T-helper 2 cell (primary cell): ENCODE measurements around the gene DNM3.
"Not testable (repeated sequence)": the region's sequence is repeated elsewhere in the genome, so short reads cannot be mapped to it uniquely, and the experiment has no call there.

Source experiments
- DNase-seq, 5 experiments: peaks; one replicate each; pipeline versions ENCODE4 v3.0.0 to v3.0.0-alpha.2; 2012 to 2022

The DNM3 gene

DNA sequence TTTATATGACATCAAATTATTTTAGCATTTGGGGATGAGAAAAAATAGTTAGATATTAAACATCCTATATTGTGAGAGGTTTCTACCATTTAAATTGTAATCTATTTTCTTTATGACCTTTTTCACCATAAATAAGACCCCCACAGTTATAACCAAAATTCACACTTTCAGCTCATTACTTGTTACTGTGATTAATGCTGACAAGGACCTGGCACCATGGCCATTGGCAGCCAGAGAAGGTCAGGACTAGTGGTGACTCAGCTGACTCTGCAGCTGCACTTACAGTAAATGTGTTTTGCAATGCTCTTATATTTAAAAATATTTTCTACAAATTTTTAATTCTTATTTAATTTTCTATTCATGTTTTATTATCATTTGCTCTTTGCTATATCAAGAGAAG, 445.9 kb downstream of the DNM3 start:
- no peak for DNase-seq

DNA sequence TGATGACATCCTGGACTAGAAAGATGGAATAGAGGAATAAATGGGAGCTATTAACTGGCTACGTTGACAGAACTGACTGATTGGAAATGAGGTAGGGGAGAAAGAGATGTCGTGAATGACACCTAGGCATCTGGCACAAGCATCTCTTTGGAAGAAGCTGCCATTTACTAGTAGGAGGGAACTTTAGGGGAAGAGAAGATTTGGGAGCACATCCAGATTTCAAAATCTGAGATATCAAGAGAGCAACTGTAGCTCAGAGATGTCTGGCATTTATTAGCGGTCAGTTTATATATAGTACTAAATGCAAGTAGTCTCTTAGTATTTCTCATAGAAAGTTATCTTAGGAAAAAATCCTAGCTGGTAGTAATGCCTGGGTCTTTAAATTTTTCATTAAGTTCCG, 447.3 kb downstream of the DNM3 start:
- no peak for DNase-seq

DNA sequence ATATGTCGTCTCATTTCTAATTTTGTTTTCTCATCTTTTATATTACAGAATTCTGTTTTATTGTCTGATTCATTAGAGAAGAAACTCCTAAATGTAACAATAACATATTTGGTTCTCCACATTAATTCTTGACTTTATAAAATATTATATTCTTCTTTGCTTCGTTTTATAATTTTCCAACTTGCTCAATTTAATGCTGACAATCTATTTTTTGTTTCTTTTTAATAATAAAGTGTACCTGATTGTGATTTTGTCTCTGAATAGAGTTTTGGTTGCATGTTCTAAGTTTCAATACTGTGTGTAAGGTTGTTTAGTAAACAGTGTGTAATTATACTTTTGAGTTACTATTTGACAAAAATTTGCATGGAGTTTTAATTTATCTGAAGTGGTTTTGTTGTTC, 448.1 kb downstream of the DNM3 start:
- no peak for DNase-seq

DNA sequence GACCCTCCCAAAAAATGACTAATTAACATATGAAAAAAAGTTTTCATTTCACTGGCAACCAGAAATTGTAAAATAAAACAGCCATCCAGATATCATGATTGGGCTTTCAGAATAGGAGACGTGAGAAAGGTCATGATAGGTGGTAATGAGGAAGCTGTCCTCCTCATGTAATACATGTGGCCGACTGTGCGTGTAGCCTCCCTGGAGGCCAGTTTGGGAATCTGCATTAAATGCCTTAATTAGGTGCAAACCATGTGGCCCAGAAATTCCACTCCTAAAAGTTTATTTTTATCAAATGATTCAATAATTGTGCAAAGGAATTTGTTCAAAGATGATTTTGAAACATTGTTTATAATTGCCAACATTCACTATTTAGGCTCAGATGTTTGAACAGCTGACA, 451.5 kb downstream of the DNM3 start:
- DNase-seq: no peak

DNA sequence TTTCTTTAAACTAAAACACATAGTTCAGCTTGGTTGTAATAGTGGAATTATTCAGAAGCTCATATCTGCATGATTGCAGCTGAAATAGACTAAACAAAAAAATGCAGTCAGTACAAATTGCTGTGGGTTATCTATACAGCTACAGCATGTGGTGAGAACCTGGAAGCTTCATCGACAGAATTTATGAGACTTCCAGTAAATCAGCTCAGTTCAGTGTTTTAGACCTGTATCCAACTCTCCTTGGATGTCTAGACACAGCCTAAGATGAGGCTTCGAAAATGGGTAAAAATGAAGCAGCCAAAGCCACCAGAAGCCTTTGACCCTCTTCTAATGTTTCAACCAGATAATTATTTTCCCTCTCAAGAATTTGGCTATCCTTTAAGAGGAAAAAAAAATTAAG, 452.1 kb downstream of the DNM3 start:
- DNase-seq: no peak

GRCh38 chr1:172298141-172298540, 456.8 kb downstream of the DNM3 start:
- DNase-seq: no peak

GRCh38 chr1:172298911-172299310, 457.6 kb downstream of the DNM3 start:
- no peak for DNase-seq

DNA sequence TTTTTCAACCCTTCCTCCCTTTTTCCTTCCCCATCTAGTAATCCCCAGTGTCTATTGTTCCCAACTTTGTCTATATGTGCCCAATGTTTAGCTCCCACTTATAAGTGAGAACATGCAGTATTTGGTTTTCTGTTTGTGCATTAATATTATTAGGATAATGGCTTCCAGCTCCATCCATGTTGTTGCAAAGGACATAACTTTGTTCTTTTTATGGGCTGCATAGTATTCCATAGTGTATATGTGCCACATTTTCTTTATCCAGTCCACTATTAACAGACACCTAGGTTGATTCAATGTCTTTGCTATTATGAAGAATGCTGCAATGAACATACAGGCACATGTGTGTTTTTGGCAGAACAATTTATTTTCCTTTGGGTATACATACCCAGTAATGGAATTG, 458.2 kb downstream of the DNM3 start:
- no peak for DNase-seq

- DNase-seq: not testable (repeated sequence)
Measured at GRCh38 chr1:172307508-172307907, 466.2 kb downstream of the DNM3 start.

DNA sequence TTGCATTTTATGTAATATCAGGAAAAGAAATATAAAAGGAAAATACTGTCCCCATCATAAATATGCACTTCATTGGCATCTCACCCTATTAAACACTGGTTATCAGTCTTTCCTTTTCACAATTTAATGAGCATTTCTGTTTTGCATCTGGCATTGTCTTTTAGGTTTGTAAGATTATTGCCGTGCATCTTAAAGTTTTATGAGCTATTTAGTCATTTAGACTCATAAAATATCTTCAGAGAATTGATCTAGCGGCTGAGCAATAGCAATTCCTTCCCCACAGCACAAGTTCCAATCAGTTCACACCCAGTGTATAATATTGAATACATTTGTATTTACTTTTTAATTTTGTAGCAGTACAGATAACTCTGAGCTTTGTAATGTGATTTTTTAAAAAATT, 466.8 kb downstream of the DNM3 start:
- no peak for DNase-seq

GRCh38 chr1:172308577-172308976, 467.3 kb downstream of the DNM3 start:
- DNase-seq: no peak

DNA sequence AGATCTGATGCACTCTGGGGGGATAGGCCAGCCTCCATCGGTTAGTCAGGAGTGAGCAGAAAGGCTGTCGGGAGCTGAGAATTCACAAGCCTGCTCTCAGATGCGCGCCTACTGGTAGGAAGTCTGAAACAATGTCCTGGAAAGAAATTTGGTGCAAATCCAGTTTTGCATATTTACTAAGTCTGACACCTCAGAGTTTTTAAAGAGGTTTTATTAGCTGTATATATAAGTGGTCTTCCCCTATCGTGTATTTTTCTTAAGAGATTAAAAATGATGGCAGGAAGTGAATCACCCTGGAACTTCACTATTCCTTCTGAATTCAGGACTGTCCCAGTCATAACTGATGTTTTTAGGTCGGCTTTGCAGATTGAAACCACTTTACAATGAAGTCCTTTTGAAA, 479.4 kb downstream of the DNM3 start:
- DNase-seq: no peak

DNA sequence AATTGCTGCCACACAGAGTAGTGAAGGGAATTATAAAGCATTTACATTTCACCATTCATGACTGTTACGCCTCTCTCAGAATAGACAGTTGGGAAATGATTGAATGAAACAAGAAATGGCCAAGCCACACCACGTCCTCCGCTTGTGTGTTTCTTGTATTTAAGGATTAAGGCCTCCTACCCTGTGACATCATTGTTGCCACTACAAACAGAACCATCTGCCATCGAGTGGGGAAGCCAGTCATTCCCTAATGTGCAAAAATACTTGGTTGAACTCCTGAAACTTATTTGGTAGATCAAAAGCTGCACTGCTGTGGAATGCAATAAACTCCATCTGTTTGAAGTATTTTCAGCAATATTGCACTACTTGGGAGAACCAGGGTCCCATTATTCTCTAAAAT, 480.2 kb downstream of the DNM3 start:
- DNase-seq: no peak

DNA sequence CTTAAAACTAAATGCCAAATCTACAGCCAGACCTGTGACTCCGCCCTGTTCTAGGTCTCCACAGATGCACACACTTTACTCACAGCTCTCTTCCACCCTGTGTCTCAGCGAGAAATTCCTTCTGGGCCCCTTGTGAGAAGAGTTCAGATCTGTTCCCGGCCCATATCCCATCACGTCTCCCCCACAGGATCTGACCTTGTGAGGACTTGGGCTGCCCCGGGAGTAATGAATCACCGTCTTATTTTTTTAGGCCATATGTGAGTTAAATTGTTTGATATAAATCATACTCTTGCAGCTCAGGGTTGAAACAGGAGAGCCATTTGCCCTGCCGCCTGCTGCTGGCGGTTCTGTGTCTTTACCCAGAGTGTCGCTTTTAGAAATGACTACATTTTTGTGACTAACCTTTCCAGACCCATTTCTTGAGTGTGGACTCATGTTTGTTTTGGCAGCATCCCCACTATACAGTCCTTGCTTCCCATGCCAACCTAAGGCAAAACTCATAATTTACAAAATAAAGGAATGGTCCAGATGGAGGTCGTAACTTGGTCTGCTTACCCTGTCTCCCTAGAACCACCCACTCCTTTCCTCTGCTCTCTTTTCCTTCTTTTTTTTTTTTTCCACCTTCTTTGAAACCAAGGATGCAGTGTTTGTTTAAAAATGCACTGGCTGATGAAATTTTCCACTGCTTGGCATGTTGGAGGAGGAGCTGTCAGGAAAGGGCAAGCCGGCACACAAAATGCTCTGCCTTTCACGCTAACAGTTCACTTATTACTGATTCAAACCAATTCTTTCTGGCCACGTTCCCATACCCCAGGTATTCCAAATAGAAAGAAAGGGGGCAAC, 481.1 kb downstream of the DNM3 start:
- no peak for DNase-seq

GRCh38 chr1:172323686-172324085, 482.4 kb downstream of the DNM3 start:
- DNase-seq: no peak

GRCh38 chr1:172324086-172324485, 482.8 kb downstream of the DNM3 start:
- DNase-seq: no peak

DNA sequence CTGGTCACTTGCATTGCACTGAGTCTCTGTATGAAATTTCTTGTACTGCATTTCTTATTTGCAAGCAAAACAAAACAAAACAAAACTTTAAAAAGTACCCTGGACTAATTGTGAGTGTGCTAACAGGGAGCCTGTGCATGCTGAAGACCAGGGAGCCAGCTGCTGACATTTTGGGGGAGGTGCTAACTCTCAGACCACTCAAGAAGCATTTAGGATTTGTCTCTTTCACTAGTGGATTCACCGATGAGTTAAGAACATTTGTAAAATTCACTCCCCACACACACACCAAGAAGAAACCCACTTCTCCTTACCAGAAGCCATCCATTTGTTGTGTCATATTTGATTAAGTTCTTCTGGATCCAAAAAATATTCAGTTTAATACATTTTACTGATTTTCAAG, 483.5 kb downstream of the DNM3 start:
- DNase-seq: no peak

GRCh38 chr1:172325531-172325930, 484.2 kb downstream of the DNM3 start:
- no peak for DNase-seq

DNA sequence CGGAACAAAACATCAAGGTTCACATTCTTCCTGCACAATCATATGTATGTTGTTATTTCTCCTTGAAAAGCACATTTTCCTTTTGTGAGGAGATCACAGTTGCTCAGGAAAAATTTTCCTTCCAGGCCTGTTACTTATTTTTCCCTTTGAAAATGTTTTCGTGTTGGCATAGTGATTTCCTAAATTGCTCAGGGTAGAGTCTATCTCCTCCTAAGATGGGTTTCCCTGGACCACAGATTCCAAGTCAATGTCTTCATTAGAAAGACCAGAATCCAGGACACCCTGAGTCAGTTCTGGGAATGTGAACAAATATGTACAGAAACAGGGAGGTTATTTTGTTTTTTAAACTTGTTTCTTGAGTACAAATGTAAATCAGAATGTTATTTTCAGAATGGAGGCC, 484.8 kb downstream of the DNM3 start:
- DNase-seq: no peak

DNA sequence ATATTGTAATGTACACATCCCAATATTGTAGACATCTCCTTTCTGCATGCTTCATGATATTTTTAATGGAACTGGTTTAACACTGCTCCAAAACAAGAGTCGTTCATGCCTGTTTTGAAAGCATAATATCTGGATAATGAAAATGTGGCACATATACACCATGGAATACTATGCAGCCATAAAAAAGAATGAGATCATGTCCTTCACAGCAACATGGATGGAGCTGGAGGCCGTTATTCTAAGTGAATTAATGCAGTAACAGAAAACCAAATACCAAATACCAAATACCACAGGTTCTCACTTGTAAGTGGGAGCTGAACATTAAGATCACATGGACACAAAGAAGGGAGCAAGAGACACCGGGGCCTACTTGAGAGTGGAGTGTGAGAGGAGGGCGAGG, 487.0 kb downstream of the DNM3 start:
- no peak for DNase-seq

DNA sequence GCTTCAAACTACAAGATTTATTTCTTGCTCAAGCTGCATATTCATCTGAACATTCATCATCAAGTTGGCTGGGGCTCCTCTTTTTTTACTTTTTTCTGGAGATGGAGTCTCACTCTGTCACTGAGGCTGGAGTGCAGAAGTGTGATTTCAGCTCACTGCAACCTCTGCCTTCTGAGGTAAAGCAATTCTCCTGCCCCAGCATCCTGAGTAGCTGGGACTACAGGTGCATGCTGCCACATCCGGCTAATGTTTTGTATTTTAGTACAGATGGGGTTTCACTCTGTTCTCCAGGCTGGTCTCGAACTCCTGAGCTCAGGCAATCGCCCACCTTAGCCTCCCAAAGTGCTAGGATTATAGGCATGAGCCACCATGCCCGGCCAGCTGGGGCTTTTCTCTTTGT, 490.9 kb downstream of the DNM3 start:
- DNase-seq: no peak

- no peak for DNase-seq
Measured at GRCh38 chr1:172335377-172335776, 494.1 kb downstream of the DNM3 start.

- DNase-seq: peak in 1 of 5 experiments; percentile 86
Measured at GRCh38 chr1:172338295-172338735, 497.0 kb downstream of the DNM3 start.

GRCh38 chr1:172339842-172340241, 498.5 kb downstream of the DNM3 start:
- no peak for DNase-seq

DNA sequence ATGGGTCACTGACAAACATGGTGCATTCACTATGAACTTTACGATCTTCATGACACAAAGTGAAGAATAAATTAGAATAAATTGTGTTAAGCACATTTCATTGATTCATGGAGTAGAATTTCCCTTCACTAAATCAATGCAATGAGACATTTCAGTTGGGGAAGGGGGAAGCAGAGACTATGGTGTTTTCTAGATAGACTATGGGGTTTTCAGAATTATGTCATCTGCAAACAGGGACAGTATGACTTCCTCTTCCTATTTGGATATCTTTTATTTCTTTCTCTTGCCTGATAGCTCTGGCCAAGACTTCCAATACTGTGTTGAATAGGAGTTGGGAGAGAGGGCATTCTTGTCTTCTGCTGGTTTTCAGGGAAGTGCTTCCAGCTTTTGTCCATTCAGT, 499.2 kb downstream of the DNM3 start:
- no peak for DNase-seq
